Measurements from ENCODE around the gene MT1E.

MT1E gene

DNA sequence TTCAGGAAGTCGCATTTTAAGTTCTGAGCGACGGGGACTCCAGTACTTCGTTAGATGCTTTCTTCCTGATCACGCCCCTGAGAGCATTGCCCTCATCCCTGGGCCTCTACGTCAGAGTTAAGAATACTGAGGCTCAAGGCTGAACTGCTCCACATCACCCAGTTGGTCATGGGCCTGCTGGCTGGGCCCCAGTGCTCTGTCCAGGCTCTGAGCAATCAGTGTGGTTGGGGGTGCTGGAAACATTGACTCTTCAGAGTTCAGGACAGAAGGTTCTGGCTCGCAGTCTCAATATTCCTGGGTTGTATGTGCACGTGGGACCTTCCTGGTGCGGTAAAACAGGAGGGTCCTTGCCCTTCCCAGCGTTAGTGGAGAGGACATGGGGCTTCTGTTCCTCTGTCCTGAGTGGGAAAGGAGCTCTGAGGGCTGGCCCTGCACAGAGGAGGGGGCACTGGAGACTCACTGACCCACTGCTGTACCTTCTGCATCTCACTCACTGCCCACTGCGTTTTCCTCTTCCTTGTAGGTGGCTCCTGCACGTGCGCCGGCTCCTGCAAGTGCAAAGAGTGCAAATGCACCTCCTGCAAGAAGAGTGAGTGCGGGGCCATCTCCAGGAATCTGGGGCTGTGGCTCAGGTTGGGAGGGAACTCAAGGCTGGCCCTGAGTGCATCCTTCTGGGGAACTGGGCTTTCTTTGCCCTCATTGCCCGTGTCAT lies 518 bp downstream of the MT1E start:
- Mint-ChIP-seq H3K36me3 (ENCODE audit: low read depth) (no peaks in the 10 kb centered on the region), H3K27ac (no peak overlapping the region), H3K4me1 (peaks cover 19% of the 10 kb centered on the region), H3K4me3 (peak overlapping the region; percentile 72), H3K27me3 (ENCODE audit: low read depth, poor library complexity) (peaks cover 100% of the 10 kb centered on the region), H3K9me3 (peaks cover 18% of the 10 kb centered on the region)
- DNase-seq: no peak
- TF ChIP-seq, protein P1, sequence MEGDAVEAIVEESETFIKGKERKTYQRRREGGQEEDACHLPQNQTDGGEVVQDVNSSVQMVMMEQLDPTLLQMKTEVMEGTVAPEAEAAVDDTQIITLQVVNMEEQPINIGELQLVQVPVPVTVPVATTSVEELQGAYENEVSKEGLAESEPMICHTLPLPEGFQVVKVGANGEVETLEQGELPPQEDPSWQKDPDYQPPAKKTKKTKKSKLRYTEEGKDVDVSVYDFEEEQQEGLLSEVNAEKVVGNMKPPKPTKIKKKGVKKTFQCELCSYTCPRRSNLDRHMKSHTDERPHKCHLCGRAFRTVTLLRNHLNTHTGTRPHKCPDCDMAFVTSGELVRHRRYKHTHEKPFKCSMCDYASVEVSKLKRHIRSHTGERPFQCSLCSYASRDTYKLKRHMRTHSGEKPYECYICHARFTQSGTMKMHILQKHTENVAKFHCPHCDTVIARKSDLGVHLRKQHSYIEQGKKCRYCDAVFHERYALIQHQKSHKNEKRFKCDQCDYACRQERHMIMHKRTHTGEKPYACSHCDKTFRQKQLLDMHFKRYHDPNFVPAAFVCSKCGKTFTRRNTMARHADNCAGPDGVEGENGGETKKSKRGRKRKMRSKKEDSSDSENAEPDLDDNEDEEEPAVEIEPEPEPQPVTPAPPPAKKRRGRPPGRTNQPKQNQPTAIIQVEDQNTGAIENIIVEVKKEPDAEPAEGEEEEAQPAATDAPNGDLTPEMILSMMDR (IDR thresholded peaks at IDR 0.05): no peak

DNA sequence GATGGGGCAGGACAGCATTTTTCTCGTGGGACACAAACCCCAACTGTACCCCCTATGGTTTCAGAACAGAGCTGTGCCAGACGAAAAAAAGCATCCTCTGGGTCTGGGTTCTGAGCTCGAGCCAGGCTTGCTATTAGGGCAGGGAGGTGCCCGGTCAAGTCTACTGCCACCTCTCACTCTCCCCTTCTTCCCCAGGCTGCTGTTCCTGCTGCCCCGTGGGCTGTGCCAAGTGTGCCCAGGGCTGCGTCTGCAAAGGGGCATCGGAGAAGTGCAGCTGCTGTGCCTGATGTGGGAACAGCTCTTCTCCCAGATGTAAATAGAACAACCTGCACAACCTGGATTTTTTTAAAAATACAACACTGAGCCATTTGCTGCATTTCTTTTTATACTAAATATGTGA lies 1.1 kb downstream of the MT1E start:
- Mint-ChIP-seq H3K27me3 (ENCODE audit: low read depth, poor library complexity) (peaks cover 100% of the 10 kb centered on the region), H3K4me3 (no peak overlapping the region), H3K36me3 (ENCODE audit: low read depth) (no peaks in the 10 kb centered on the region), H3K4me1 (peaks cover 14% of the 10 kb centered on the region), H3K9me3 (peaks cover 18% of the 10 kb centered on the region), H3K27ac (no peak overlapping the region)
- TF ChIP-seq, protein P1 (IDR thresholded peaks at IDR 0.05): no peak
- DNase-seq: no peak

DNA sequence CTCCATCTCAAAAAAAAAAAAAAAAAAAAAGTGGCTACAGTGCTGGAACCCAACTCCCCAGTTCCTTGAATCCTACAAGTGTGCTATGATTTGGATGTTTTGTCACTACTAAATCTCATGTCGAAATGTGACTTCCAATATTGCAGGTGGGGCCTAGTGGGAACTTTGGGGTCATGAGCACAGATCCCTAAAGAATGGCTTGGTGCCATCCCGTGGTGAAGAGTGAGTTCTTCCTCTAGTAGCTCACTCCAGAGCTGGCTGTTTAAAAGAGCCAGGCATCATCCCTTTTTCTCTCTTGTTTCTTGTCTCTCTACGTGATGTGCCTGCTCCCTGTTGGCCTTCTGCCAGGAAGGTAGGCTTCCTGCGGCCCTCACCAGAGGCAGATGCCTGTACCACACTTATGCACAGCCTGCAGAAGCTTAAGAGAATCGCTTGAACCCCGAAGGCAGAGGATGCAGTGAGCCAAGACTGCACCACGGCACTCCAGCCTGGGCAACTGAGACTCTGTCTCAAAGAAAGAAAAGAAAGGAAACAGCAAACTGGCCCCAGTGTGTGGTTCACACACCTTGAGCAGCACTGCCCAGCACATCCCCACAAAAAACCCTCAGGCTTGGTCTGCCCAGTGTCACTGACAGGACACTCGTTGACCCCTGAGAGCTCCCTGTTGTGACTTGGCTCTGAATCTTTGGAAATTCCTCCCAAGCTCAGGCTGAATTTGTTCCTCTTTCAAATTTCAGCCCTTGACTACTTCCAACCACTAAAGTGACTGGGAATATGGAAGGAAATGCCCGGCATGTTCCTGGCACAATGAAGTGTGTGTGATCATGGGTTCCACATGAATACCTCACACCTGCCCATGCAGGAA lies 3.1 kb downstream of the MT1E start:
- Mint-ChIP-seq H3K4me1 (peaks cover 19% of the 10 kb centered on the region), H3K36me3 (ENCODE audit: low read depth) (no peaks in the 10 kb centered on the region), H3K27me3 (ENCODE audit: low read depth, poor library complexity) (peaks cover 100% of the 10 kb centered on the region), H3K27ac (no peak overlapping the region), H3K4me3 (no peak overlapping the region), H3K9me3 (peaks cover 7% of the 10 kb centered on the region)
- TF ChIP-seq, protein P1 (IDR thresholded peaks at IDR 0.05): no peak
- DNase-seq: no peak

DNA sequence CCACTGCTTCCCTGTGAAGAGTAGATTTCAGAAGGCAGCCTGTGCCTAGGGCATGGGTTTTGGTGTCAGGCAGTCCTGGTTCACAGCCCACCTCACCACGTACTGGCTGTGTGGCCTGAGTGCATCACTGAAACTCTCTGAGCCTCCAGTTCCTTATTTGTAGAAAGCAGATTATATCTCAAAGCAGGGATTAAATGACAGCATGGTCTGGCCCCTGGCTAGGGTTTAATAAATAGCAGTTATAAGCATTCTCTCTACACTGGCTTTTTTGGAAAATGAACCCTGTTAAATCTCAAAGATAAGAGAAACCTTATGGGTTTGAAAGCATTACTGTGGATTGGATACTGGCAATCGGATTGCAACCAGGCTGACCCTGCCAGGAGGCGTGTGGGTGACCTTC lies 4.0 kb downstream of the MT1E start:
- H3K4me3 Mint-ChIP-seq: no peak overlapping the region
- H3K9me3 Mint-ChIP-seq: peaks cover 4% of the 10 kb centered on the region
- H3K27ac Mint-ChIP-seq: no peak overlapping the region
- H3K4me1 Mint-ChIP-seq: peaks cover 19% of the 10 kb centered on the region
- DNase-seq: no peak
- H3K36me3 Mint-ChIP-seq (ENCODE audit: low read depth): no peaks in the 10 kb centered on the region
- peaks cover 100% of the 10 kb centered on the region for H3K27me3 Mint-ChIP-seq (ENCODE audit: low read depth, poor library complexity)
- TF ChIP-seq, protein P1 (IDR thresholded peaks at IDR 0.05): no peak

DNA sequence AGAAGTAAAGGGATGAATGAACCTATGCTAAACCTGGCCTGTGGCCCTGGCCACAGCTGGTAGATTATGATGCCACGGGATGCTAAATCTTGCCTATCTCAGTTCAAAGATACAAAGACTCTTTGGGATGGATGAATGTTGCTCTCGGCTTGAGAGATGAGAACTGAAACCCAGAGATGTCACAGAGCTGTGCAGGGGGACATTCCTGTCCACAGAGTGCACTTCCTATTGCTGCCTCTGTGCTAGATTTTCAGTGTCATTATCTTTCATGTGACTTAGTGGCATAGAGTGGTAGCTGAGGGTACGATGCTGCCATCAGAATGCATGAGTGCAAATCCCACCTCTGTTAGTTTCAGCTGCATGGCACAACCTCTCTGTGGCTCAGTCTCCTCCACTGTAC lies 4.6 kb downstream of the MT1E start:
- Mint-ChIP-seq H3K27me3 (ENCODE audit: low read depth, poor library complexity) (peaks cover 100% of the 10 kb centered on the region), H3K27ac (no peak overlapping the region), H3K4me1 (peaks cover 15% of the 10 kb centered on the region), H3K4me3 (no peak overlapping the region), H3K36me3 (ENCODE audit: low read depth) (no peaks in the 10 kb centered on the region), H3K9me3 (no peaks in the 10 kb centered on the region)
- TF ChIP-seq, protein P1 (IDR thresholded peaks at IDR 0.05): no peak
- no peak for DNase-seq

Measured in nephron progenitor cell (in vitro differentiated cells).